ENCODE measurements around the gene TOMM20. TPM values are rescaled to one million over a fixed set of nuclear protein-coding genes. Genes with fewer than 3 reads are reported as not detected.

TOMM20 gene
- total RNA-seq, 1 donor from 2014 or later = 143 TPM

- H2AFZ ChIP-seq (ENCODE audit: low read depth, low read length) = peak overlapping the region; percentile 20
- FAIRE-seq (no peak), DNase-seq (ENCODE audit: low read depth) (no peak)
- Mint-ChIP-seq H3K4me3 (ENCODE audit: unreplicated experiment) (no peak overlapping the region), H3K27ac (ENCODE audit: unreplicated experiment) (no peak overlapping the region), H3K27me3 (ENCODE audit: low read depth, unreplicated experiment) (no peaks in the 10 kb centered on the region), H3K36me3 (ENCODE audit: low read depth, unreplicated experiment) (peaks cover 2% of the 10 kb centered on the region), H3K4me1 (ENCODE audit: low read depth, unreplicated experiment) (peaks cover 22% of the 10 kb centered on the region), H3K9me3 (ENCODE audit: unreplicated experiment) (peaks cover 2% of the 10 kb centered on the region)
- no peaks in the 10 kb centered on the region for H3K79me2 ChIP-seq (ENCODE audit: insufficient read depth, low read length)
- peaks cover 18% of the 10 kb centered on the region for H3K4me1 ChIP-seq (ENCODE audit: insufficient read depth, low read length)
- no peaks in the 10 kb centered on the region for H3K27me3 ChIP-seq (ENCODE audit: insufficient read depth, low read length)
- no peak overlapping the region for H3K4me3 ChIP-seq (ENCODE audit: insufficient read depth, low read depth, low read length)
- no peaks in the 10 kb centered on the region for H3K36me3 ChIP-seq (ENCODE audit: insufficient read depth, low read length)
- no peak overlapping the region for H3K27ac ChIP-seq (ENCODE audit: low read depth, low read length)
- H3K9ac ChIP-seq (ENCODE audit: low read length) = no peak overlapping the region
- TF ChIP-seq CTCF (IDR thresholded peaks at IDR 0.05; ENCODE audit: insufficient read depth, low read depth, low read length) (no peak), EZH2 (IDR thresholded peaks at IDR 0.05; ENCODE audit: insufficient read depth, low read length) (no peak)
- H4K20me1 ChIP-seq (ENCODE audit: insufficient read depth, low read length) = no peaks in the 10 kb centered on the region
- peak overlapping the region; percentile 43 for H3K4me2 ChIP-seq (ENCODE audit: low read length)
- H3K9me3 ChIP-seq (ENCODE audit: insufficient read depth, low read depth, low read length) = no peaks in the 10 kb centered on the region
Observed at GRCh38 chr1:235063068-235063765, 65.4 kb downstream of the TOMM20 start.

GRCh38 chr1:235060607-235061470 is 67.8 kb downstream of the TOMM20 start:
- Histone ChIP-seq H3K79me2 (ENCODE audit: insufficient read depth, low read length) (no peaks in the 10 kb centered on the region), H3K27ac (ENCODE audit: low read depth, low read length) (no peak overlapping the region), H3K9ac (ENCODE audit: low read length) (no peak overlapping the region), H3K9me3 (ENCODE audit: insufficient read depth, low read depth, low read length) (no peaks in the 10 kb centered on the region), H3K36me3 (ENCODE audit: insufficient read depth, low read length) (no peaks in the 10 kb centered on the region), H3K27me3 (ENCODE audit: insufficient read depth, low read length) (no peaks in the 10 kb centered on the region), H2AFZ (ENCODE audit: low read depth, low read length) (no peak overlapping the region), H4K20me1 (ENCODE audit: insufficient read depth, low read length) (no peaks in the 10 kb centered on the region), H3K4me2 (ENCODE audit: low read length) (no peak overlapping the region), H3K4me3 (ENCODE audit: insufficient read depth, low read depth, low read length) (no peak overlapping the region), H3K4me1 (ENCODE audit: insufficient read depth, low read length) (peaks cover 8% of the 10 kb centered on the region)
- TF ChIP-seq EZH2 (IDR thresholded peaks at IDR 0.05; ENCODE audit: insufficient read depth, low read length) (no peak), CTCF (IDR thresholded peaks at IDR 0.05; ENCODE audit: insufficient read depth, low read depth, low read length) (no peak)
- H3K4me3 Mint-ChIP-seq (ENCODE audit: unreplicated experiment) = no peak overlapping the region
- no peaks in the 10 kb centered on the region for H3K27me3 Mint-ChIP-seq (ENCODE audit: low read depth, unreplicated experiment)
- H3K4me1 Mint-ChIP-seq (ENCODE audit: low read depth, unreplicated experiment) = peaks cover 10% of the 10 kb centered on the region
- no peak overlapping the region for H3K27ac Mint-ChIP-seq (ENCODE audit: unreplicated experiment)
- no peaks in the 10 kb centered on the region for H3K9me3 Mint-ChIP-seq (ENCODE audit: unreplicated experiment)
- no peaks in the 10 kb centered on the region for H3K36me3 Mint-ChIP-seq (ENCODE audit: low read depth, unreplicated experiment)
- FAIRE-seq (no peak), DNase-seq (ENCODE audit: low read depth) (no peak)

Other genes starting within 250 kb of the TOMM20 start
- 102 and 129 TPM in 2 replicates for gene RBM34, start 32.4 kb upstream of the TOMM20 start, total RNA-seq
- gene ARID4B, start 199.3 kb upstream of the TOMM20 start, total RNA-seq = 35.9 and 38.6 TPM in 2 replicates
- 34.8 and 39.1 TPM in 2 replicates for gene GGPS1, start 199.7 kb upstream of the TOMM20 start, total RNA-seq
- 28.3 and 36.3 TPM in 2 replicates for gene TBCE, start 238.6 kb upstream of the TOMM20 start, total RNA-seq